Left lung (tissue), 10 donors: Measurements from ENCODE around the gene MCC. TPM values are rescaled to one million over a fixed set of nuclear protein-coding genes. Genes with fewer than 3 reads are reported as not detected.

Experiments
- ATAC-seq: fragments of 200-7000 bp; cut with Tn5 transposase; one replicate; pipeline ENCODE4 v1.9.1; 2020; ENCODE audit warnings: moderate library complexity
- DNase-seq, 4 donors: peaks; one replicate each; pipeline ENCODE4 v3.0.0-alpha.2; 2013 to 2020
- H3K27ac ChIP-seq, 2 donors: fragments of 200-600 bp; sonication (generic) in 1 of 2; one replicate each; pipeline versions ENCODE4 v1.5.0 to v1.8.0; 2020 to 2021
- H3K27me3 ChIP-seq, 2 donors: fragments of 200-600 bp; sonication (generic) in 1 of 2; one replicate each; pipeline versions ENCODE4 v1.5.0 to v1.8.0; 2020 to 2021
- H3K36me3 ChIP-seq, 2 donors: fragments of 200-600 bp; sonication (generic) in 1 of 2; one replicate each; pipeline versions ENCODE4 v1.5.0 to v1.8.0; 2020 to 2021
- H3K4me1 ChIP-seq, 2 donors: fragments of 200-600 bp; one replicate each; pipeline ENCODE4 v1.8.0; 2021
- H3K4me3 ChIP-seq, 2 donors: fragments of 200-600 bp; sonication (generic) in 1 of 2; one replicate each; pipeline versions ENCODE4 v1.5.0 to v1.8.0; 2020 to 2021; ENCODE audit warnings: mild to moderate bottlenecking in 1 of 2
- H3K9me3 ChIP-seq, 2 donors: fragments of 200-600 bp; sonication (generic) in 1 of 2; one replicate each; pipeline versions ENCODE4 v1.5.0 to v1.8.0; 2020 to 2021
- CTCF ChIP-seq, 2 donors: fragments of 200-600 bp; sonication (generic) in 1 of 2; IDR thresholded peaks; one replicate each; pipeline versions ENCODE4 v1.5.0 to v1.8.0; 2021; ENCODE audit warnings: antibody characterized with exemption in 2 of 2
- intact Hi-C, 2 donors: fragments of 100-400 bp; cut with DNase I; formaldehyde crosslinking; loops; one replicate each; pipeline versions ENCODE4 v1.11.2 to v1.14.2; 2022
- polyA plus RNA-seq, 6 donors: library from polyadenylated mRNA; unstranded; fragments of 120-200 nt; gene quantifications; one replicate each; pipeline ENCODE4 v1.2.1, GENCODE V29; 2013; ENCODE audit not compliant: insufficient read length in 6 of 6
- total RNA-seq, 2 donors: library from RNA; stranded (reverse); fragmentation: NEBNext Ultra II Directional; extraction: Animal tissue kit (Norgen Biotek cat#: 25700); gene quantifications; one replicate each; pipeline ENCODE4 v1.2.1, GENCODE V29; 2021
- donor health status: DM: no; HTN: yes; CAD: no.
- donor health status: DM: no; HTN: no; CAD: no.

The MCC gene
- total and polyA plus RNA-seq, 8 donors: 12.5 to 18.4 (median 16.1) TPM

GRCh38 chr5:112983363-112983762, 504.9 kb downstream of the MCC start:
- no peak overlapping the region for H3K4me3 ChIP-seq
- no peaks in the 10 kb centered on the region for H3K27me3 ChIP-seq
- intact Hi-C loops: no loop called here
- DNase-seq (no peak), ATAC-seq (no peak)
- H3K4me1 ChIP-seq: peaks cover 6 to 39% of the 10 kb centered on the region in 2 donors
- H3K9me3 ChIP-seq: no peaks in the 10 kb centered on the region
- H3K27ac ChIP-seq: no peak overlapping the region
- TF ChIP-seq CTCF (IDR thresholded peaks at IDR 0.05): no peak
- peaks cover 0 to 16% of the 10 kb centered on the region in 2 donors for H3K36me3 ChIP-seq

- Histone ChIP-seq H3K4me3 (no peak overlapping the region), H3K4me1 (peaks cover 15 to 50% of the 10 kb centered on the region in 2 donors), H3K27me3 (no peaks in the 10 kb centered on the region), H3K9me3 (no peaks in the 10 kb centered on the region), H3K27ac (no peak overlapping the region), H3K36me3 (peaks cover 0 to 6% of the 10 kb centered on the region in 2 donors)
- no peak for TF ChIP-seq CTCF (IDR thresholded peaks at IDR 0.05)
- ATAC-seq (no peak), DNase-seq (no peak)
- intact Hi-C loops: no loop called here
These were observed 508.5 kb downstream of the MCC start for GRCh38 chr5:112979723-112980122.

GRCh38 chr5:112978836-112979235, 509.4 kb downstream of the MCC start:
- peaks cover 0 to 6% of the 10 kb centered on the region in 2 donors for H3K36me3 ChIP-seq
- DNase-seq: no peak
- peaks cover 15 to 49% of the 10 kb centered on the region in 2 donors for H3K4me1 ChIP-seq
- no peaks in the 10 kb centered on the region for H3K9me3 ChIP-seq
- no peaks in the 10 kb centered on the region for H3K27me3 ChIP-seq
- no peak for ATAC-seq
- no peak overlapping the region for H3K27ac ChIP-seq
- H3K4me3 ChIP-seq: no peak overlapping the region
- TF ChIP-seq CTCF (IDR thresholded peaks at IDR 0.05): no peak
- intact Hi-C loops: no loop called here

- DNase-seq: no peak
- peaks cover 15 to 46% of the 10 kb centered on the region in 2 donors for H3K4me1 ChIP-seq
- no peaks in the 10 kb centered on the region for H3K27me3 ChIP-seq
- H3K36me3 ChIP-seq: peaks cover 0 to 6% of the 10 kb centered on the region in 2 donors
- peak overlapping the region; percentile 94 to 99 for H3K27ac ChIP-seq
- H3K4me3 ChIP-seq: peak overlapping the region; percentile 91 to 92
- intact Hi-C loops: no loop called here
- peak; percentile 3 for ATAC-seq
- no peak for TF ChIP-seq CTCF (IDR thresholded peaks at IDR 0.05)
- H3K9me3 ChIP-seq: no peaks in the 10 kb centered on the region
These were observed 510.8 kb downstream of the MCC start for GRCh38 chr5:112977440-112977861.

- Histone ChIP-seq H3K9me3 (no peaks in the 10 kb centered on the region), H3K27ac (peak within 1 kb of the TSS; percentile 94 to 99), H3K27me3 (no peaks in the 10 kb centered on the region), H3K36me3 (no peaks in the 10 kb centered on the region), H3K4me3 (peak within 1 kb of the TSS; percentile 91 to 92), H3K4me1 (peaks cover 15 to 44% of the 10 kb centered on the region in 2 donors)
- peak; percentile 96 to 99 (median 98) for DNase-seq
- no peak for TF ChIP-seq CTCF (IDR thresholded peaks at IDR 0.05)
- intact Hi-C loops: no loop called here
- peak; percentile 99 for ATAC-seq
These were observed 511.6 kb downstream of the MCC start, which contains the start of gene DCP2 for GRCh38 chr5:112976432-112977309. Gene DCP2, plus strand, starts transcription at chr5:112976798. Its CDS starts 136 bp downstream, at chr5:112976934.
